Activated B cell treated with CpG ODN at 0.5 μM for 24 hours (primary cell): ENCODE data around the gene HIVEP3. TPM values are rescaled to one million over a fixed set of nuclear protein-coding genes. Genes with fewer than 3 reads are reported as not detected.

Experiments used
- ATAC-seq: fragments of 200-7000 bp; cut with Tn5 transposase; one replicate; pipeline ENCODE4 v1.10.0; 2021; ENCODE audit warnings: low read depth, mild to moderate bottlenecking, moderate library complexity
- CTCF ChIA-PET: fragments of 350-600 bp; sonication (Branson Sonifier 250); formaldehyde crosslinking; loops from one replicate; lab custom pipeline; 2021; ENCODE audit warnings: antibody characterized with exemption; lab: Charles Lee
- POLR2A ChIA-PET: fragments of 350-600 bp; sonication (Branson Sonifier 250); formaldehyde crosslinking; loops from one replicate; lab custom pipeline; 2021; ENCODE audit warnings: antibody characterized with exemption; lab: Charles Lee
- DNase-seq: peaks from one replicate; pipeline ENCODE4 v3.0.0; 2022
- H3K27ac Mint-ChIP-seq: one replicate; pipeline ENCODE4 v1.8.0; 2020; ENCODE audit warnings: mixed read lengths
- H3K27me3 Mint-ChIP-seq: one replicate; pipeline ENCODE4 v1.8.0; 2021; ENCODE audit warnings: mixed read lengths
- H3K36me3 Mint-ChIP-seq: one replicate; pipeline ENCODE4 v1.8.0; 2021; ENCODE audit warnings: low read depth, mixed read lengths
- H3K4me1 Mint-ChIP-seq: one replicate; pipeline ENCODE4 v1.8.0; 2021; ENCODE audit warnings: mixed read lengths
- H3K4me3 Mint-ChIP-seq: one replicate; pipeline ENCODE4 v1.8.0; 2020; ENCODE audit warnings: mild to moderate bottlenecking, mixed read lengths
- H3K9me3 Mint-ChIP-seq: one replicate; pipeline ENCODE4 v1.8.0; 2020; ENCODE audit warnings: mixed read lengths
- intact Hi-C: fragments of 100-400 bp; cut with micrococcal nuclease; formaldehyde crosslinking; loops from one replicate; pipeline ENCODE4 v1.15.1; 2024
- total RNA-seq: library from RNA; stranded (reverse); gene quantifications from 2 replicates; pipeline ENCODE4 v1.2.3, GENCODE V29; 2022
- TF ChIP-seq, protein P1 (sequence below): fragments of 200-600 bp; IDR thresholded peaks from one replicate; pipeline ENCODE4 v1.8.0; 2022; ENCODE audit warnings: antibody characterized with exemption, mild to moderate bottlenecking

The HIVEP3 gene
- total RNA-seq, 1 donor from 2014 or later: 14.4 TPM

DNA sequence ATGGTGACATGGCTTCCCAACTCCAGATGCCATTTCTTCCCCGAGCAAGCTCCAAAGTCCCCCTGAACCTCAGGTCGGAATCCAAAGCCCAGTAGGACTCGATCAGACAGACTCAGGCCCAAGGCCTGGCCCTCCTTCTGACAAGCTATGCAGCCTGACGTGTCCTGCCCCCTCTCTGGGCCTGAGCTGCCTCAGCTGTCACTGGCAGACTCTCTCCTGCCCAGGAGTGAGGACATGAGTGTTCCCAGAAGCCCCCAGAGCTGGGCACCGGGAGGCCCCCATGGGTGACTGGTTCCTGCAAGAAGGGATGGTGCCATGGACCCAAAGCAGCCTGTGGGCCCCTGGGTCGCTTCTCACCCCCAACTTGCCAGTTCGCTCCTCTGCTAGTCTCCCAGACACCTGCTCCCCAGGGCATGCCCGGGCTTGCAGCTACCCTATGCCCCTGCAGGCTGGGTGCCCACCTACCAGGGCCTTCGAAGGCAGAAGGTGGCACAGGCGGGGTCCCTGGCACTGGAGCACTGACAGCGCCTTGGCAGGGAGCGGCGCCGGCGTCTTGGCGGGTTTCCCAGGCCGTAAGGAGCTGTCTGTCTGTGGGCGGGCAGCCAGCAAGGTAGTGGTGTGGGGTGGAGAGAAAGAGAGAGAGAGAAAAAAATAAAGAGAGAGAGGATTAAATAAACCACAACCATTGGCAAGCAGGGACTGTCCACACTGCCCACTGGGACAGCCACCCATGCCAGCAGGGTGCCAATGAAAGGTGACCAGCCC is 436.5 kb downstream of the HIVEP3 start:
- ChIA-PET CTCF (no interaction called here), POLR2A (no interaction called here)
- H3K27ac Mint-ChIP-seq: no peak overlapping the region
- no peak overlapping the region for H3K4me3 Mint-ChIP-seq
- peaks cover 20% of the 10 kb centered on the region for H3K27me3 Mint-ChIP-seq
- TF ChIP-seq, protein P1, sequence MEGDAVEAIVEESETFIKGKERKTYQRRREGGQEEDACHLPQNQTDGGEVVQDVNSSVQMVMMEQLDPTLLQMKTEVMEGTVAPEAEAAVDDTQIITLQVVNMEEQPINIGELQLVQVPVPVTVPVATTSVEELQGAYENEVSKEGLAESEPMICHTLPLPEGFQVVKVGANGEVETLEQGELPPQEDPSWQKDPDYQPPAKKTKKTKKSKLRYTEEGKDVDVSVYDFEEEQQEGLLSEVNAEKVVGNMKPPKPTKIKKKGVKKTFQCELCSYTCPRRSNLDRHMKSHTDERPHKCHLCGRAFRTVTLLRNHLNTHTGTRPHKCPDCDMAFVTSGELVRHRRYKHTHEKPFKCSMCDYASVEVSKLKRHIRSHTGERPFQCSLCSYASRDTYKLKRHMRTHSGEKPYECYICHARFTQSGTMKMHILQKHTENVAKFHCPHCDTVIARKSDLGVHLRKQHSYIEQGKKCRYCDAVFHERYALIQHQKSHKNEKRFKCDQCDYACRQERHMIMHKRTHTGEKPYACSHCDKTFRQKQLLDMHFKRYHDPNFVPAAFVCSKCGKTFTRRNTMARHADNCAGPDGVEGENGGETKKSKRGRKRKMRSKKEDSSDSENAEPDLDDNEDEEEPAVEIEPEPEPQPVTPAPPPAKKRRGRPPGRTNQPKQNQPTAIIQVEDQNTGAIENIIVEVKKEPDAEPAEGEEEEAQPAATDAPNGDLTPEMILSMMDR: no peak
- intact Hi-C loops: no loop called here
- H3K9me3 Mint-ChIP-seq: no peaks in the 10 kb centered on the region
- H3K4me1 Mint-ChIP-seq: peaks cover 10% of the 10 kb centered on the region
- H3K36me3 Mint-ChIP-seq: no peaks in the 10 kb centered on the region
- ATAC-seq (no peak), DNase-seq (no peak)

DNA sequence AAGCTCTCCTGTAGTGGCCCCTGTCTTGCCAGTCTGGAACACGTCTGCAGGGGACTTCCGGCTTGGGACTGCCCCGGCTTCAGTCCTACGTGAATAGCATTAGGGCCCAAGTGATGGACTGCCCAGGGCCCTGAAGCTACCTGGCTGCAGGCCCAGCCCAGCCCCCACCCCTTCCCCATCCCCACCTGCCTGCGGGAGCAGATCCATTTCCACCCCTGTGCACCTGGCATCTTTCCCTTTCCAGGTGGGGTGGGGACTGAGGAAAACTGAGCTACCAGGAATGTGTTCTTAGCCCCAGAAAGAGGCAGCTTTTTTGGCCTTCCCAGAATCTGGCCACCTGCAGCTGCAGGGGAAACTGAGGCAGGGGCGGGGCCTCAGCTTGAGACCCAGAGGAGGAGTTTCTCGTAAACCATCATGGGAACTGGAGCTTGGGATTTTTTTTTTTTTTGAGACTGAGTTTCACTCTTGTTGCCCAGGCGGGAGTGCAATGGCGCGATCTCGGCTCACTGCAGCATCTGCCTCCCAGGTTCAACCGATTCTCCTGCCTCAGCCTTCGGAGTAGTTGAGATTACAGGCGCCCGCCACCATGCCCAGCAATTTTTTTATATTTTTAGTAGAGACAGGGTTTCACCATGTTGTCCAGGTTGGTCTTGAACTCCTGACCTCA is 437.5 kb downstream of the HIVEP3 start:
- TF ChIP-seq, protein P1: no peak

DNA sequence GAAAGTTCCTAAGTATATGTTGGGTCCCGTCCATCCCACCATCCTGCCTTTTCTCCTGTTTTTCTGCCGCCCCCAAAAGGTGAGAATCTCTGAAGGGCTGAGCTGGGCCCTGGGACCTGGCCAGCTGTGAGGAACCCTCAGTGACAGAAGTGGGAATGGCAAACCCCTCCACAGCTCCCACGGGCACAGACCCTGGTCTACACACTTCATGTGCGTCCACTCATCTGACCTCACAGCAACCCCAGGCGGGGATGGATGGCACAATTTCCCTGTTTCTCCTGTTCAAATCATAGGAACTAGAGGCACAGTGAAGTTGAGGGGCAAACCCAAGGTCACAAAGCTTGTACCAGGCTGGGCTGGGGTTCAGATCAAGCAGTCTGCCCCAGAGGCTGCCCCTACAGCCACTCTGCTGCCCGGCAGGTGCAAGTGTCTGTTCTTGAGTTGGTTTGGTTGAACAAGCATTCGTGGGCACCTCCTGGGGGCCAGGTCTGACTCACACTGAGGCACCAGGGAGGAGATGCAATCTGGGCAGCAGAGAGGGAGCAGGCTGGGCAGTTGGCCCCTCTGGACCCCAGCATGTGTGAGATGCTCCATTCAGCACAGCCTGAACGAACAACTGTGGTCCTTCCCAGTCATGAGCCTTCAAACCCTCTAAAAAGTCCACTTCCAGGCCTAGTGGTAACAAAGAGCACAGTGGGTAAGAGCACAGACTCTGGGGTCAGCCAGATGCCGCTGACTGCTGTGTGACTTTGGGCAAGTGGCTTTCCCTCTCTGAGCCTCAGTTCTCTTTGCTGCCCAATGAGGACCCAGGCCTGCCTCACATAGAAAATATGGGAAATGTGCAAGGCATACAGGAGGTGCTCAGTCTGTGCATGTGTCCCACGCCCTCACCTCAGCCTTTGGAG is 438.3 kb downstream of the HIVEP3 start:
- H3K9me3 Mint-ChIP-seq: no peaks in the 10 kb centered on the region
- H3K4me1 Mint-ChIP-seq: no peaks in the 10 kb centered on the region
- ATAC-seq (no peak), DNase-seq (no peak)
- H3K4me3 Mint-ChIP-seq: no peak overlapping the region
- ChIA-PET CTCF (no interaction called here), POLR2A (interaction anchor here (0.7 kb wide), 1 partner anchor 204 kb away, joined by 3 read pairs; no protein-coding TSS in a partner anchor)
- TF ChIP-seq, protein P1: no peak
- H3K27ac Mint-ChIP-seq: no peak overlapping the region
- H3K36me3 Mint-ChIP-seq: no peaks in the 10 kb centered on the region
- H3K27me3 Mint-ChIP-seq: peaks cover 10% of the 10 kb centered on the region
- intact Hi-C loops: no loop called here

More for the DNA sequence above, 437.5 kb downstream of the HIVEP3 start:
- ChIA-PET POLR2A (interaction anchor here (0.7 kb wide), 1 partner anchor 204 kb away, joined by 3 read pairs; no protein-coding TSS in a partner anchor), CTCF (no interaction called here)
- DNase-seq (no peak), ATAC-seq (no peak)
- Mint-ChIP-seq H3K36me3 (no peaks in the 10 kb centered on the region), H3K4me1 (peaks cover 1% of the 10 kb centered on the region), H3K27me3 (peaks cover 14% of the 10 kb centered on the region), H3K4me3 (no peak overlapping the region), H3K9me3 (no peaks in the 10 kb centered on the region), H3K27ac (no peak overlapping the region)
- intact Hi-C loops: no loop called here

DNA sequence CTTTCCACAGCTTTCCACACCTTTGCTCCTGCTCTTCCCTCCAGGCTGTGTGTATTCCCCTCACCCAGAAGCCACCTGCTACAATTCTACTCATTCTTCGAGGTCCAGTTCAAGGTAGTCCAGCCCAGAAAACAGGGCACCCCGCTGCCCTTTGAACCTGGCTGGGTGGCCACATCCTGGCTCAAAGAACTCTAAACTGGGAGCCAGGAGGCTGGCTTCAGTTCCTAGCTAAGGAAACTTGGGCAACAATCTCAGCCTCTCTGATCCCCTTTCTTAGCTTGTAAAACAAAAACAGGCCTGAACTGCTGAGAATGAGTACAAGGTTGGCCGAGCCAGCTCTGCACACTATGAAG is 438.9 kb downstream of the HIVEP3 start:
- ChIA-PET CTCF (no interaction called here), POLR2A (no interaction called here)
- ATAC-seq: no peak
- H3K9me3 Mint-ChIP-seq: no peaks in the 10 kb centered on the region
- TF ChIP-seq, protein P1: no peak
- peaks cover 6% of the 10 kb centered on the region for H3K27me3 Mint-ChIP-seq
- intact Hi-C loops: no loop called here
- H3K27ac Mint-ChIP-seq: no peak overlapping the region
- no peaks in the 10 kb centered on the region for H3K4me1 Mint-ChIP-seq
- H3K4me3 Mint-ChIP-seq: no peak overlapping the region
- no peaks in the 10 kb centered on the region for H3K36me3 Mint-ChIP-seq
- DNase-seq: no peak
